SU-DHL-6 (cell line): Measurements from ENCODE around the gene PRKAR2A.

ENCODE experiments used
- H2AFZ ChIP-seq: fragments of 200-600 bp; sonication (generic); 2 replicates; pipeline ENCODE4 v1.6.1; 2014; ENCODE audit warnings: low read depth, mild to moderate bottlenecking, moderate library complexity, mixed read lengths, antibody characterized with exemption, low read length; ENCODE audit not compliant: severe bottlenecking
- H3F3A ChIP-seq: fragments of 200-600 bp; shearing (Covaris generic); 2 replicates; pipeline ENCODE4 v1.6.0; 2016; ENCODE audit warnings: antibody characterized with exemption, mild to moderate bottlenecking; ENCODE audit not compliant: insufficient read depth
- H3K27ac ChIP-seq: fragments of 200-600 bp; sonication (generic); 2 replicates; pipeline ENCODE4 v1.5.1; 2016; ENCODE audit warnings: low read depth, mild to moderate bottlenecking, low read length, moderate library complexity, mixed read lengths
- H3K27me3 ChIP-seq: fragments of 200-600 bp; sonication (generic), shearing (Covaris generic); 2 replicates; pipeline ENCODE4 v1.6.0; 2014; ENCODE audit warnings: mild to moderate bottlenecking, low read length
- H3K36me3 ChIP-seq: fragments of 200-600 bp; sonication (generic); 2 replicates; pipeline ENCODE4 v1.6.1; 2014; ENCODE audit warnings: mild to moderate bottlenecking, low read length, mixed read lengths
- H3K4me2 ChIP-seq: fragments of 300-600, 200-600 bp; shearing (Covaris generic), sonication (generic); 2 replicates; pipeline ENCODE4 v1.6.0; 2014; ENCODE audit warnings: low read length, low read depth, mild to moderate bottlenecking; ENCODE audit not compliant: poor library complexity, severe bottlenecking
- H3K4me3 ChIP-seq: fragments of 200-600 bp; sonication (generic); 2 replicates; pipeline ENCODE4 v1.5.1; 2014; ENCODE audit warnings: antibody characterized with exemption, low read length, mild to moderate bottlenecking, mixed read lengths; ENCODE audit not compliant: insufficient read depth, poor library complexity, severe bottlenecking
- H3K79me2 ChIP-seq: fragments of 200-600 bp; sonication (generic); 2 replicates; pipeline ENCODE4 v1.6.1; 2014; ENCODE audit warnings: mild to moderate bottlenecking, low read length, moderate library complexity; ENCODE audit not compliant: insufficient read depth
- H3K9ac ChIP-seq: fragments of 200-600 bp; sonication (generic); 2 replicates; pipeline ENCODE4 v1.7.0; 2014; ENCODE audit warnings: mild to moderate bottlenecking, low read length
- H3K9me2 ChIP-seq: fragments of 200-600 bp; sonication (generic); replicated peaks from 2 replicates; pipeline ENCODE4 v1.6.1; 2014; ENCODE audit warnings: low read length; ENCODE audit not compliant: insufficient read depth
- H3K9me3 ChIP-seq: fragments of 200-600 bp; sonication (generic); 2 replicates; pipeline ENCODE4 v1.6.1; 2014; ENCODE audit warnings: low read length, mixed read lengths; ENCODE audit not compliant: insufficient read depth
- H4K20me1 ChIP-seq: fragments of 200-600 bp; sonication (generic); 2 replicates; pipeline ENCODE4 v1.6.1; 2014; ENCODE audit warnings: low read depth, mild to moderate bottlenecking, antibody characterized with exemption, low read length, moderate library complexity, mixed read lengths
- EZH2phosphoT487 ChIP-seq: fragments of 200-600 bp; sonication (generic), shearing (Covaris generic); conservative IDR thresholded peaks from 2 replicates; pipeline ENCODE4 v1.6.1; 2018; ENCODE audit warnings: mild to moderate bottlenecking, antibody characterized with exemption, low read length, moderate library complexity, mixed read lengths
- TF ChIP-seq, protein P1 (sequence below): fragments of 200-600 bp; sonication (generic); IDR thresholded peaks from one replicate; pipeline ENCODE4 v1.5.1; 2017; ENCODE audit warnings: antibody characterized with exemption, mild to moderate bottlenecking, low read length, moderate library complexity; ENCODE audit not compliant: insufficient read depth, poor library complexity, severe bottlenecking

The PRKAR2A gene

GRCh38 chr3:48877671-48878070, 30.0 kb upstream of the PRKAR2A start:
- no peaks in the 10 kb centered on the region for H3K27me3 ChIP-seq
- no peak overlapping the region for H3K27ac ChIP-seq
- no peaks in the 10 kb centered on the region for H3K9me3 ChIP-seq
- no peak for TF ChIP-seq EZH2phosphoT487
- TF ChIP-seq, protein P1, sequence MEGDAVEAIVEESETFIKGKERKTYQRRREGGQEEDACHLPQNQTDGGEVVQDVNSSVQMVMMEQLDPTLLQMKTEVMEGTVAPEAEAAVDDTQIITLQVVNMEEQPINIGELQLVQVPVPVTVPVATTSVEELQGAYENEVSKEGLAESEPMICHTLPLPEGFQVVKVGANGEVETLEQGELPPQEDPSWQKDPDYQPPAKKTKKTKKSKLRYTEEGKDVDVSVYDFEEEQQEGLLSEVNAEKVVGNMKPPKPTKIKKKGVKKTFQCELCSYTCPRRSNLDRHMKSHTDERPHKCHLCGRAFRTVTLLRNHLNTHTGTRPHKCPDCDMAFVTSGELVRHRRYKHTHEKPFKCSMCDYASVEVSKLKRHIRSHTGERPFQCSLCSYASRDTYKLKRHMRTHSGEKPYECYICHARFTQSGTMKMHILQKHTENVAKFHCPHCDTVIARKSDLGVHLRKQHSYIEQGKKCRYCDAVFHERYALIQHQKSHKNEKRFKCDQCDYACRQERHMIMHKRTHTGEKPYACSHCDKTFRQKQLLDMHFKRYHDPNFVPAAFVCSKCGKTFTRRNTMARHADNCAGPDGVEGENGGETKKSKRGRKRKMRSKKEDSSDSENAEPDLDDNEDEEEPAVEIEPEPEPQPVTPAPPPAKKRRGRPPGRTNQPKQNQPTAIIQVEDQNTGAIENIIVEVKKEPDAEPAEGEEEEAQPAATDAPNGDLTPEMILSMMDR: no peak
- no peaks in the 10 kb centered on the region for H3F3A ChIP-seq
- H3K4me2 ChIP-seq: no peak overlapping the region
- H3K9ac ChIP-seq: no peak overlapping the region
- no peaks in the 10 kb centered on the region for H3K36me3 ChIP-seq
- no peaks in the 10 kb centered on the region for H3K79me2 ChIP-seq
- H4K20me1 ChIP-seq: no peaks in the 10 kb centered on the region
- H3K9me2 ChIP-seq: no peaks in the 10 kb centered on the region
- no peak overlapping the region for H3K4me3 ChIP-seq
- H2AFZ ChIP-seq: no peak overlapping the region

GRCh38 chr3:48863122-48863521, 15.4 kb upstream of the PRKAR2A start:
- no peaks in the 10 kb centered on the region for H3K9me2 ChIP-seq
- no peaks in the 10 kb centered on the region for H4K20me1 ChIP-seq
- no peak overlapping the region for H3K4me2 ChIP-seq
- no peak overlapping the region for H3K9ac ChIP-seq
- H3K4me3 ChIP-seq: no peak overlapping the region
- H2AFZ ChIP-seq: no peak overlapping the region
- H3K27me3 ChIP-seq: no peaks in the 10 kb centered on the region
- no peak overlapping the region for H3K27ac ChIP-seq
- no peak for TF ChIP-seq EZH2phosphoT487
- TF ChIP-seq, protein P1: no peak
- H3F3A ChIP-seq: no peaks in the 10 kb centered on the region
- no peaks in the 10 kb centered on the region for H3K9me3 ChIP-seq
- no peaks in the 10 kb centered on the region for H3K36me3 ChIP-seq
- H3K79me2 ChIP-seq: no peaks in the 10 kb centered on the region

DNA sequence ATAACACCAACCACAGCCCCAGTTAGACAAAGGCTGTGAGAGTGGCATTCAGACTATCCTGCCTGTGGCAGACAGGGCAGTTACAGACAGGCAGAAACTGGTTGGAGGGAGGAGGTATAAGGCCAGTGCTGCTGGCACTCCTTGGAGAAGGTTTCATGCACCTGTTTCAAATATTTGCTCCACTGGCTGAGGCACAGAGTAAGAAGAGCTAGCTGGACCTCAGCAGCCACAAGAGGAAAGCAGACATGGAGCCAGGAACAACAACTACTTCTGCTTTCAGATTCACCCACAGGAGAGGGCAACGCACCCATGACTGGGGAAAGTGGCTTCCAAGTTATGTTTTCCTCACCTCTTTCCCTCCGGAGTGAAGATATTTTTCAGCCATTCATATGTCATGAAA, 11.5 kb upstream of the PRKAR2A start:
- TF ChIP-seq, protein P1: no peak
- no peak for TF ChIP-seq EZH2phosphoT487
- H3F3A ChIP-seq: no peaks in the 10 kb centered on the region
- H2AFZ ChIP-seq: no peak overlapping the region
- H3K9me3 ChIP-seq: no peaks in the 10 kb centered on the region
- H3K79me2 ChIP-seq: no peaks in the 10 kb centered on the region
- H3K4me2 ChIP-seq: no peak overlapping the region
- H3K36me3 ChIP-seq: no peaks in the 10 kb centered on the region
- H4K20me1 ChIP-seq: no peaks in the 10 kb centered on the region
- H3K4me3 ChIP-seq: no peak overlapping the region
- H3K9me2 ChIP-seq: no peaks in the 10 kb centered on the region
- H3K27me3 ChIP-seq: no peaks in the 10 kb centered on the region
- H3K27ac ChIP-seq: no peak overlapping the region
- H3K9ac ChIP-seq: no peak overlapping the region

DNA sequence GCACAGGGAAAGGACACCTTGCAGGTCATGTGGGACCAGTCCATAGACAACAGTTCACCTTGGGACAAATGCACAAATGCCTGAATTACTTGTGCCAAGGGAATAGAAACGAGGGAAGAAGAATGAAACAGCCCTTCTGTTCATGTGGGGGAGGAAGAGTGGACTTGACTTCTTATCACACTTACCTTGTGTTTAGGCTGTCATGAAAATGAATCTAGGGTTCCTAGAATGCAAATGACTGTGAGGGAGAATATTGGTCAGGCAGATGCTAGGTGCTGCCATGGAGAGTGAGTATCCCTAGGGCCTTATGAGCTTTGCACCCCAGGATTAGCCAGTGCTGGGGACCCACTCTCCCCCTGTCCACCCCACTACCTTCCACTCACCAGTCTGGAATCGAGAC, 11.0 kb upstream of the PRKAR2A start:
- Histone ChIP-seq H3K79me2 (no peaks in the 10 kb centered on the region), H3K4me3 (no peak overlapping the region), H3K27me3 (no peaks in the 10 kb centered on the region), H3K9me3 (no peaks in the 10 kb centered on the region), H3K4me2 (no peak overlapping the region), H3F3A (no peaks in the 10 kb centered on the region), H3K36me3 (no peaks in the 10 kb centered on the region), H3K9ac (no peak overlapping the region), H2AFZ (no peak overlapping the region), H3K9me2 (no peaks in the 10 kb centered on the region), H3K27ac (no peak overlapping the region), H4K20me1 (no peaks in the 10 kb centered on the region)
- TF ChIP-seq, protein P1: no peak
- no peak for TF ChIP-seq EZH2phosphoT487
